Sigmoid colon (tissue), 7 donors: ENCODE results near the gene ERMN. TPM values are rescaled to one million over a fixed set of nuclear protein-coding genes. Genes with fewer than 3 reads are reported as not detected.
A peak's percentile ranks its signal among the peaks of the same experiment; 100 is the strongest.

ENCODE experiments used
- DNase-seq: peaks from one replicate; pipeline ENCODE4 v3.0.0-alpha.2; 2019
- H3K27ac ChIP-seq, 4 donors: fragments of 200-600 bp; sonication (generic); one replicate each; pipeline ENCODE4 v1.5.1; 2016 to 2019; ENCODE audit warnings: mild to moderate bottlenecking in 1 of 4
- H3K27me3 ChIP-seq, 3 donors: fragments of 200-600 bp; sonication (generic); one replicate each; pipeline ENCODE4 v1.5.1; 2019; ENCODE audit warnings: mild to moderate bottlenecking in 1 of 3
- H3K36me3 ChIP-seq, 4 donors: fragments of 200-600 bp; sonication (generic); one replicate each; pipeline ENCODE4 v1.5.1; 2016 to 2019
- H3K4me1 ChIP-seq, 4 donors: fragments of 200-600 bp; sonication (generic); one replicate each; pipeline ENCODE4 v1.5.1; 2017 to 2019
- H3K4me3 ChIP-seq, 4 donors: fragments of 200-600 bp; sonication (generic); one replicate each; pipeline ENCODE4 v1.5.1; 2017 to 2019; ENCODE audit warnings: mild to moderate bottlenecking in 2 of 4, moderate library complexity in 1 of 4
- H3K9me3 ChIP-seq, 4 donors: fragments of 200-600 bp in 3 of 4; sonication (generic) in 3 of 4; one replicate each; pipeline versions ENCODE4 v1.5.1 to v1.6.1; 2013 to 2019
- EP300 ChIP-seq, 4 donors: sonication (generic); formaldehyde crosslinking; IDR thresholded peaks; one replicate each; pipeline ENCODE4 v1.6.1; 2017; ENCODE audit warnings: antibody characterized with exemption in 4 of 4
- POLR2A ChIP-seq, 2 donors: fragments of 450-650 bp; IDR thresholded peaks; one replicate each; pipeline ENCODE4 v1.6.1; 2016; ENCODE audit warnings: antibody characterized with exemption in 2 of 2, mild to moderate bottlenecking in 2 of 2, moderate library complexity in 2 of 2
- POLR2AphosphoS5 ChIP-seq, 4 donors: sonication (generic); formaldehyde crosslinking; IDR thresholded peaks; one replicate each; pipeline ENCODE4 v1.6.1; 2017; ENCODE audit warnings: antibody characterized with exemption in 4 of 4
- WGBS, 2 donors: extraction: QIAGEN DNeasy Blood & Tissue Kit; methylation state at CpG; one replicate each; pipeline ENCODE4 v1.1.7; 2013; 5-methylcytosine and 5-hydroxymethylcytosine counted together
- intact Hi-C: fragments of 100-400 bp; cut with DNase I; formaldehyde crosslinking; loops from one replicate; pipeline ENCODE4 v1.15.1; 2023
- polyA plus RNA-seq, 3 donors: library from polyadenylated mRNA; stranded (reverse); fragments of 200-250 nt; gene quantifications; one replicate each; pipeline ENCODE4 v1.2.3, GENCODE V29; 2013
- total RNA-seq, 4 donors: library from RNA; depleted of rRNA; stranded (reverse); fragments of >200 nt; gene quantifications; one replicate each; pipeline ENCODE4 v1.1.0, GENCODE V29; 2016
- TF ChIP-seq, protein P1 (sequence below), 4 experiments: fragments of 450-650 bp in 3 of 4; fragments of 200-600 bp in 1 of 4; IDR thresholded peaks; one replicate each; pipeline ENCODE4 v1.5.1; 2016 to 2019; ENCODE audit warnings: antibody characterized with exemption in 4 of 4, mild to moderate bottlenecking in 3 of 4, moderate library complexity in 2 of 4
- donor health status: healthy with polysubstance abuse.
- donor health status: Bipolar disorder and iron deficiency.
- donor health status: healthy.

The ERMN gene
- total and polyA plus RNA-seq, 7 donors: 0.27 to 0.67 TPM; not detected in 5

GRCh38 chr2:157337978-157338377 lies 12.4 kb upstream of the ERMN start:
- Histone ChIP-seq H3K4me1 (no peaks in the 10 kb centered on the region), H3K27me3 (no peaks in the 10 kb centered on the region), H3K4me3 (no peak overlapping the region), H3K36me3 (no peaks in the 10 kb centered on the region), H3K9me3 (peaks cover 0 to under 1% (median 0%) of the 10 kb centered on the region in 4 donors), H3K27ac (no peak overlapping the region)
- TF ChIP-seq POLR2A (IDR thresholded peaks at IDR 0.05): no peak
- no peak for TF ChIP-seq EP300 (IDR thresholded peaks at IDR 0.05)
- no peak for TF ChIP-seq POLR2AphosphoS5 (IDR thresholded peaks at IDR 0.05)
- TF ChIP-seq, protein P1, sequence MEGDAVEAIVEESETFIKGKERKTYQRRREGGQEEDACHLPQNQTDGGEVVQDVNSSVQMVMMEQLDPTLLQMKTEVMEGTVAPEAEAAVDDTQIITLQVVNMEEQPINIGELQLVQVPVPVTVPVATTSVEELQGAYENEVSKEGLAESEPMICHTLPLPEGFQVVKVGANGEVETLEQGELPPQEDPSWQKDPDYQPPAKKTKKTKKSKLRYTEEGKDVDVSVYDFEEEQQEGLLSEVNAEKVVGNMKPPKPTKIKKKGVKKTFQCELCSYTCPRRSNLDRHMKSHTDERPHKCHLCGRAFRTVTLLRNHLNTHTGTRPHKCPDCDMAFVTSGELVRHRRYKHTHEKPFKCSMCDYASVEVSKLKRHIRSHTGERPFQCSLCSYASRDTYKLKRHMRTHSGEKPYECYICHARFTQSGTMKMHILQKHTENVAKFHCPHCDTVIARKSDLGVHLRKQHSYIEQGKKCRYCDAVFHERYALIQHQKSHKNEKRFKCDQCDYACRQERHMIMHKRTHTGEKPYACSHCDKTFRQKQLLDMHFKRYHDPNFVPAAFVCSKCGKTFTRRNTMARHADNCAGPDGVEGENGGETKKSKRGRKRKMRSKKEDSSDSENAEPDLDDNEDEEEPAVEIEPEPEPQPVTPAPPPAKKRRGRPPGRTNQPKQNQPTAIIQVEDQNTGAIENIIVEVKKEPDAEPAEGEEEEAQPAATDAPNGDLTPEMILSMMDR (IDR thresholded peaks at IDR 0.05): no peak
- intact Hi-C loops: no loop called here
- no peak for DNase-seq
- WGBS, 2 donors: 78 to 79% methylated on average over 3 of the region's 3 CpGs

GRCh38 chr2:157336137-157337010 lies 10.8 kb upstream of the ERMN start:
- 33 to 43% methylated on average over 8 of the region's 8 CpGs for WGBS, 2 donors
- no peak for TF ChIP-seq POLR2A (IDR thresholded peaks at IDR 0.05)
- TF ChIP-seq, protein P1 (IDR thresholded peaks at IDR 0.05): peak in 2 of 4 experiments; percentile 24 to 63
- no peaks in the 10 kb centered on the region for H3K4me1 ChIP-seq
- H3K27me3 ChIP-seq: no peaks in the 10 kb centered on the region
- H3K9me3 ChIP-seq: no peaks in the 10 kb centered on the region
- H3K36me3 ChIP-seq: no peaks in the 10 kb centered on the region
- H3K4me3 ChIP-seq: no peak overlapping the region
- DNase-seq: no peak
- intact Hi-C loops: no loop called here
- no peak overlapping the region for H3K27ac ChIP-seq

GRCh38 chr2:157334797-157335196 lies 9.2 kb upstream of the ERMN start:
- H3K9me3 ChIP-seq: no peaks in the 10 kb centered on the region
- no peaks in the 10 kb centered on the region for H3K4me1 ChIP-seq
- no peaks in the 10 kb centered on the region for H3K27me3 ChIP-seq
- intact Hi-C loops: no loop called here
- no peak overlapping the region for H3K4me3 ChIP-seq
- TF ChIP-seq, protein P1 (IDR thresholded peaks at IDR 0.05): no peak
- TF ChIP-seq EP300 (IDR thresholded peaks at IDR 0.05) (no peak), POLR2AphosphoS5 (IDR thresholded peaks at IDR 0.05) (no peak), POLR2A (IDR thresholded peaks at IDR 0.05) (no peak)
- H3K36me3 ChIP-seq: no peaks in the 10 kb centered on the region
- H3K27ac ChIP-seq: no peak overlapping the region
- no peak for DNase-seq
- 94 to 95% methylated on average over 3 of the region's 3 CpGs for WGBS, 2 donors

GRCh38 chr2:157334335-157334734 lies 8.7 kb upstream of the ERMN start:
- Histone ChIP-seq H3K4me3 (no peak overlapping the region), H3K4me1 (no peaks in the 10 kb centered on the region), H3K9me3 (no peaks in the 10 kb centered on the region), H3K27me3 (no peaks in the 10 kb centered on the region), H3K27ac (no peak overlapping the region), H3K36me3 (no peaks in the 10 kb centered on the region)
- 94 to 95% methylated on average over 4 of the region's 4 CpGs for WGBS, 2 donors
- intact Hi-C loops: no loop called here
- DNase-seq: no peak
- no peak for TF ChIP-seq POLR2A (IDR thresholded peaks at IDR 0.05)
- no peak for TF ChIP-seq EP300 (IDR thresholded peaks at IDR 0.05)
- no peak for TF ChIP-seq POLR2AphosphoS5 (IDR thresholded peaks at IDR 0.05)
- TF ChIP-seq, protein P1 (IDR thresholded peaks at IDR 0.05): no peak
